Body of pancreas (tissue), 4 donors: Measurements from ENCODE around the gene PSORS1C1. TPM values are rescaled to one million over a fixed set of nuclear protein-coding genes. Genes with fewer than 3 reads are reported as not detected.

ENCODE experiments used
- ATAC-seq: fragments of 150-250 bp; one replicate; pipeline ENCODE4 v1.9.1; 2016
- DNase-seq, 4 donors: peaks; one replicate each; pipeline ENCODE4 v3.0.0-alpha.2; 2019
- H3K27ac ChIP-seq, 4 donors: fragments of 200-600 bp; sonication (generic); 1 replicate in 3 of 4; 2 replicates in 1 of 4; pipeline versions ENCODE4 v1.5.1 to v1.6.1; 2016 to 2019; ENCODE audit warnings: mild to moderate bottlenecking in 1 of 4, mixed read lengths in 1 of 4, moderate library complexity in 1 of 4
- H3K27me3 ChIP-seq, 2 donors: fragments of 200-600 bp; sonication (generic); one replicate each; pipeline ENCODE4 v1.6.0; 2016; ENCODE audit warnings: mild to moderate bottlenecking in 1 of 2
- H3K36me3 ChIP-seq, 2 donors: fragments of 200-600 bp; sonication (generic); replicated peaks in 1 of 2; 2 replicates each; pipeline ENCODE4 v1.5.1; 2016; ENCODE audit warnings: low read depth in 2 of 2; ENCODE audit not compliant: insufficient read depth in 1 of 2
- H3K4me1 ChIP-seq: fragments of 200-600 bp; sonication (generic); one replicate; pipeline ENCODE4 v1.6.0; 2016
- H3K4me3 ChIP-seq, 2 donors: fragments of 200-600 bp; sonication (generic); 1 replicate in 1 of 2; 2 replicates in 1 of 2; pipeline ENCODE4 v1.5.1; 2016 to 2019
- H3K9me3 ChIP-seq, 3 donors: fragments of 200-600 bp; sonication (generic); 1 replicate in 2 of 3; 2 replicates in 1 of 3; pipeline ENCODE4 v1.5.1; 2016
- CTCF ChIP-seq, 7 experiments: fragments of 450-650 bp in 4 of 7; fragments of 200-600 bp in 3 of 7; sonication (generic) in 3 of 7; IDR thresholded peaks; one replicate each; pipeline ENCODE4 v1.5.1; 2016 to 2019; ENCODE audit warnings: antibody characterized with exemption in 7 of 7
- POLR2A ChIP-seq, 3 donors: fragments of 450-650 bp; IDR thresholded peaks; one replicate each; pipeline ENCODE4 v1.6.1; 2016; ENCODE audit warnings: antibody characterized with exemption in 3 of 3, mild to moderate bottlenecking in 2 of 3
- WGBS, 2 donors: methylation state at CpG; one replicate each; pipeline ENCODE4 v1.1.5; 2017; 5-methylcytosine and 5-hydroxymethylcytosine counted together
- intact Hi-C: fragments of 100-400 bp; cut with DNase I; formaldehyde crosslinking; loops from one replicate; pipeline ENCODE4 v1.15.1; 2023
- total RNA-seq, 2 donors: library from RNA; depleted of rRNA; stranded (reverse); fragments of >200 nt; gene quantifications; one replicate each; pipeline ENCODE4 v1.1.0, GENCODE V29; 2016

PSORS1C1 gene
- total RNA-seq, 2 donors from 2014 or later: 1.6 to 3.4 TPM

GRCh38 chr6:31079656-31080261 is 34.8 kb upstream of the PSORS1C1 start:
- Histone ChIP-seq H3K27ac (no peak overlapping the region), H3K36me3 (no peaks in the 10 kb centered on the region), H3K4me1 (no peaks in the 10 kb centered on the region), H3K4me3 (no peak overlapping the region), H3K27me3 (no peaks in the 10 kb centered on the region), H3K9me3 (no peaks in the 10 kb centered on the region)
- WGBS, 2 donors: 19 to 25% methylated on average over 22 of the region's 22 CpGs
- intact Hi-C loops: loop anchor here (10.0 kb wide), 1 partner anchor 245 kb away; no protein-coding TSS in a partner anchor
- peak; percentile 86 for ATAC-seq
- TF ChIP-seq CTCF (IDR thresholded peaks at IDR 0.05) (peak; percentile 65 to 82 (median 76)), POLR2A (IDR thresholded peaks at IDR 0.05) (no peak)
- peak; percentile 71 to 78 (median 74) for DNase-seq

DNA sequence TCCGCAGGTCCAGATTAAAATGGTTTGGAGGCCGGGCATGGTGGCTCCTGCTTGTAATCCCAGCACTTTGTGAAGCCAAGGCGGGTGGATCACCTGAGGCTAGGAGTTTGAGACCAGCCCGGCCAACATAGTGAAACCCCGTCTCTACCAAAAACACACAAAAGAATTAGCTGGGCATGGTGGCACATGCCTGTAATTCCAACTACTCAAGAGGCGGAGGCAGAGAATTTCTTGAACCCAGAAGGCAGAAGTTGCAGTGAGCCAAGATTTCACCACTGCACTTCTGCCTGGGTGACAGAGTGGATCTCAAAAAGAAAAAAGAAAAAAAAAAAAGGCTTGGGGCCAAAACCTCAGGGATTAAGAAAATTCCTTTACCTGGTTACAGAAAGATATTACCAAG is 32.7 kb upstream of the PSORS1C1 start:
- Histone ChIP-seq H3K4me3 (no peak overlapping the region), H3K36me3 (no peaks in the 10 kb centered on the region), H3K27me3 (no peaks in the 10 kb centered on the region), H3K9me3 (no peaks in the 10 kb centered on the region), H3K4me1 (peaks cover 2% of the 10 kb centered on the region), H3K27ac (no peak overlapping the region)
- DNase-seq (no peak), ATAC-seq (no peak)
- intact Hi-C loops: no loop called here
- WGBS, 2 donors: 81 to 83% methylated on average over 6 of the region's 6 CpGs
- TF ChIP-seq POLR2A (IDR thresholded peaks at IDR 0.05): no peak
- no peak for TF ChIP-seq CTCF (IDR thresholded peaks at IDR 0.05)

DNA sequence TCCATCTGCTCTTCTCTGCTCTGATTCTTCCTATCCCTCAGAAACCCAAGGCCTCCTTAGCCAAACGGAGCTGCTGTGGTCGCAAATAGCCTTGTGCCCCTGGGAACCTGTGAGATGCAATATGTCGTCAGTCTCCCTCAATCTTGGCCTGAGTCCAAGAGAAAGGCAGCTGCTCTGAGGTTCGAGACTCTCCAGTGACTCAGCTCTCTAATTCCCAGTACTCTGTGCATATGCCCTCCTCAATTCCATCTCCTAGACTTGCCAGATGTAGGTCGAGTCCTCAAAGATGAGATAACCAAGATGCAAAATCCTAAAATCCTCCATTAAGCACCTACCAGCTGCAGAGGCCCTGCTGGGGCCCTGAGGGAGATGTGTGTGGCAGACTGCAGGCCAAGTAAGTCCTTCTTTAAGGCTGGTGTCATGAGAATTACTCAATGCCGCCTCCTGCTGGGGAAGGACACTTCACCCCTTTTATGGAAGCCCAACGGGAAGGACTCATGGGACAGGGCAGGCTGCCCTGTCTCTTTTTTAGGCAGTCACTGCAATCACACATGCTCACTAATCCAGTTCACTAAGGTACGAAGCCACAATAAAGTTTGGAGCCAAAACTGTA is 30.8 kb upstream of the PSORS1C1 start:
- H3K4me1 ChIP-seq: peaks cover 8% of the 10 kb centered on the region
- DNase-seq (peak in 3 of 4 donors; percentile 34 to 49 (median 40)), ATAC-seq (no peak)
- no peaks in the 10 kb centered on the region for H3K9me3 ChIP-seq
- peak in 3 of 7 experiments; percentile 10 to 19 (median 19) for TF ChIP-seq CTCF (IDR thresholded peaks at IDR 0.05)
- TF ChIP-seq POLR2A (IDR thresholded peaks at IDR 0.05): no peak
- H3K27me3 ChIP-seq: no peaks in the 10 kb centered on the region
- intact Hi-C loops: no loop called here
- H3K27ac ChIP-seq: no peak overlapping the region
- WGBS, 2 donors: 43 to 62% methylated on average over 8 of the region's 8 CpGs
- no peaks in the 10 kb centered on the region for H3K36me3 ChIP-seq
- no peak overlapping the region for H3K4me3 ChIP-seq

GRCh38 chr6:31086788-31087440 is 27.7 kb upstream of the PSORS1C1 start:
- TF ChIP-seq POLR2A (IDR thresholded peaks at IDR 0.05) (no peak), CTCF (IDR thresholded peaks at IDR 0.05) (no peak)
- ATAC-seq: no peak
- WGBS, 2 donors: 26 to 37% methylated on average over 7 of the region's 7 CpGs
- H3K27ac ChIP-seq: no peak overlapping the region
- H3K9me3 ChIP-seq: no peaks in the 10 kb centered on the region
- H3K4me1 ChIP-seq: peaks cover 8% of the 10 kb centered on the region
- no peak for DNase-seq
- no peak overlapping the region for H3K4me3 ChIP-seq
- H3K36me3 ChIP-seq: no peaks in the 10 kb centered on the region
- no peaks in the 10 kb centered on the region for H3K27me3 ChIP-seq
- intact Hi-C loops: no loop called here
